CD4-positive, CD25-positive, alpha-beta regulatory T cell (primary cell): ENCODE data around the gene CYB5A. TPM values are rescaled to one million over a fixed set of nuclear protein-coding genes. Genes with fewer than 3 reads are reported as not detected.

Source experiments
- ATAC-seq, 2 donors: fragments of 150-1000 bp; cut with Tn5 transposase; one replicate each; pipeline ENCODE4 v1.10.0; 2021; ENCODE audit warnings: low read depth in 2 of 2, moderate number of reproducible peaks in 2 of 2, moderate library complexity in 1 of 2
- DNase-seq, 3 donors: peaks; one replicate each; pipeline versions ENCODE4 v3.0.0 to v3.0.0-alpha.2; 2012 to 2022; ENCODE audit warnings: mixed read lengths in 1 of 3
- H3K27ac ChIP-seq: one replicate; pipeline ENCODE4 v1.7.0; 2013; ENCODE audit warnings: mild to moderate bottlenecking, low read length; ENCODE audit not compliant: insufficient read depth, poor library complexity, severe bottlenecking
- H3K27me3 ChIP-seq: one replicate; pipeline ENCODE4 v1.7.0; 2013; ENCODE audit warnings: low read length; ENCODE audit not compliant: control insufficient read depth, insufficient read depth
- H3K36me3 ChIP-seq: one replicate; pipeline ENCODE4 v1.7.0; 2013; ENCODE audit warnings: mild to moderate bottlenecking, low read length, moderate library complexity; ENCODE audit not compliant: control insufficient read depth, insufficient read depth
- H3K4me1 ChIP-seq: 2 replicates; pipeline ENCODE4 v1.7.0; 2013; ENCODE audit warnings: mild to moderate bottlenecking, low read length; ENCODE audit not compliant: insufficient read depth, control insufficient read depth, poor library complexity, severe bottlenecking
- H3K4me3 ChIP-seq: one replicate; pipeline ENCODE4 v1.7.0; 2013; ENCODE audit warnings: low read depth, mild to moderate bottlenecking, low read length, moderate library complexity
- H3K9me3 ChIP-seq, 2 experiments: 1 replicate in 1 of 2; 2 replicates in 1 of 2; pipeline ENCODE4 v1.7.0; 2013; ENCODE audit warnings: low read length in 2 of 2, mild to moderate bottlenecking in 1 of 2, moderate library complexity in 1 of 2; ENCODE audit not compliant: control insufficient read depth in 2 of 2
- H3K27ac Mint-ChIP-seq, 3 donors: one replicate each; pipeline ENCODE4 v1.8.0; 2020 to 2022; ENCODE audit warnings: mild to moderate bottlenecking in 3 of 3, mixed read lengths in 3 of 3, moderate library complexity in 2 of 3
- H3K27me3 Mint-ChIP-seq: one replicate; pipeline ENCODE4 v1.8.0; 2022; ENCODE audit warnings: mild to moderate bottlenecking, mixed read lengths
- H3K36me3 Mint-ChIP-seq: one replicate; pipeline ENCODE4 v1.8.0; 2020; ENCODE audit warnings: mixed read lengths
- H3K4me1 Mint-ChIP-seq, 4 donors: one replicate each; pipeline ENCODE4 v1.8.0; 2020 to 2022; ENCODE audit warnings: mixed read lengths in 4 of 4, mild to moderate bottlenecking in 1 of 4
- H3K4me3 Mint-ChIP-seq, 4 donors: one replicate each; pipeline ENCODE4 v1.8.0; 2020 to 2022; ENCODE audit warnings: mild to moderate bottlenecking in 4 of 4, mixed read lengths in 4 of 4, moderate library complexity in 3 of 4
- H3K9me3 Mint-ChIP-seq, 7 donors: one replicate each; pipeline ENCODE4 v1.8.0; 2020 to 2022; ENCODE audit warnings: mixed read lengths in 7 of 7, mild to moderate bottlenecking in 3 of 7, moderate library complexity in 2 of 7
- polyA plus RNA-seq, 4 donors: library from polyadenylated mRNA; unstranded; fragments of 300-500 nt; fragmentation: Illumina TruSeq; gene quantifications; one replicate each; pipeline ENCODE4 v1.2.3, GENCODE V29; 2021
- total RNA-seq: library from RNA; stranded (reverse); gene quantifications from one replicate; pipeline ENCODE4 v1.2.3, GENCODE V29; 2022

CYB5A gene
- total and polyA plus RNA-seq, 5 donors from 2014 or later: 11.1 to 54.3 (median 49.8) TPM

DNA sequence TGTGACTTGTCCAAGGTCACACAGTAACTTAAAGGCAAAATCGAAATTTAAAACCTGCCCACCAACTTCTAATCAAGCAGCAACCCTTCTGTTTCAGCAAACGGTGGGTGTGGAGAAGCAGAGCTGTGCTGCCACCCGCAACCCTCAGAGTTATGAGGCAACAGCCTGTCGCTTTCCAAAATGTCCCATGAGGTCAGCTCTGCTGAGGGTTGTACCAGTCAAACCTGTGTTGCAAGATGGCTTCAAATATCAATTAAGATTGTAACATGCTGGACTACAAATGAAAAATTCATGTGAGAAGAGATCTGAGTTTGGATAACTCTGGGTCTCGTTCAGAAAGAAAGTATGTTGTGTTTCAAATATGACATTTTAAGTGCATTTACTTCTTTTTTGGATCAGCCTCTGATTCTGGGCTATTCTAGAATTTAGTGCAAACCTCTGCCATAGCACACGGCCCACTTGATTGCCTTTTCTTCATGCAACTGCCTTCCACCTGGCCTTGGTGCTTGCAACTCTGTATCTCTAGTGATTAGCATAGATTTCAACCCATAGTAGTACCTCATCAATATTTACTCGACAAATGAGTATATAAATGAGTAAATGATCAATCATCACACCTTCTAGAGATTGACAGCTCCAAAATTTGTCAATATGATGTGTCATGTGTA, 74.2 kb downstream of the CYB5A start:
- peaks cover 11% of the 10 kb centered on the region for H3K27me3 Mint-ChIP-seq
- no peaks in the 10 kb centered on the region for H3K4me1 ChIP-seq
- H3K36me3 Mint-ChIP-seq: no peaks in the 10 kb centered on the region
- no peaks in the 10 kb centered on the region for H3K36me3 ChIP-seq
- no peak overlapping the region for H3K4me3 Mint-ChIP-seq
- H3K9me3 Mint-ChIP-seq: no peaks in the 10 kb centered on the region
- no peak overlapping the region for H3K27ac Mint-ChIP-seq
- H3K27ac ChIP-seq: no peak overlapping the region
- no peaks in the 10 kb centered on the region for H3K9me3 ChIP-seq
- no peaks in the 10 kb centered on the region for H3K27me3 ChIP-seq
- no peak overlapping the region for H3K4me3 ChIP-seq
- ATAC-seq (no peak), DNase-seq (no peak)
- no peaks in the 10 kb centered on the region for H3K4me1 Mint-ChIP-seq

DNA sequence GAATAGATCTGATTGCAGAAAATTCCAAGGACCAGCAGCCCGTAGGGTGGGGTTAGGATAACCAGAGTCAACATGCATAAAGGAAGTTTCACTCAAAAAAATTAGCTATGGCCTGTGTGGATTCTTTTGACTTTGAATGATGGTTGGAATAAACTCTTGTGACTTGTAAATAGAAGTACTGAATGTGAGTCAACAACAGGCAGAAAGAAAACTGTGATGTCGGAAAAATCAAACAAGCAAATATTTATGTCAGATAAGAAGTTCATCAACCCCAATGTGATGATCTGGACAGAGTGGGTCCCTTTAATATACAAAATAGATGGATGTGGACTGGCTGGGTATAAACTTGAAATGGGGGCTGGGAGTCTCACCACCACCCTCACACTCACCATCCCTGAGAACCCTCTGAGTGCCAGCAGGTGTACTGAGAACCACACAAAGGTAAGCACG, 75.1 kb downstream of the CYB5A start:
- no peak overlapping the region for H3K27ac Mint-ChIP-seq
- ATAC-seq (no peak), DNase-seq (no peak)
- Histone ChIP-seq H3K36me3 (no peaks in the 10 kb centered on the region), H3K4me3 (no peak overlapping the region), H3K4me1 (no peaks in the 10 kb centered on the region), H3K27ac (no peak overlapping the region), H3K9me3 (no peaks in the 10 kb centered on the region), H3K27me3 (no peaks in the 10 kb centered on the region)
- H3K4me1 Mint-ChIP-seq: no peaks in the 10 kb centered on the region
- no peaks in the 10 kb centered on the region for H3K36me3 Mint-ChIP-seq
- no peaks in the 10 kb centered on the region for H3K9me3 Mint-ChIP-seq
- H3K4me3 Mint-ChIP-seq: no peak overlapping the region
- peaks cover 12% of the 10 kb centered on the region for H3K27me3 Mint-ChIP-seq

DNA sequence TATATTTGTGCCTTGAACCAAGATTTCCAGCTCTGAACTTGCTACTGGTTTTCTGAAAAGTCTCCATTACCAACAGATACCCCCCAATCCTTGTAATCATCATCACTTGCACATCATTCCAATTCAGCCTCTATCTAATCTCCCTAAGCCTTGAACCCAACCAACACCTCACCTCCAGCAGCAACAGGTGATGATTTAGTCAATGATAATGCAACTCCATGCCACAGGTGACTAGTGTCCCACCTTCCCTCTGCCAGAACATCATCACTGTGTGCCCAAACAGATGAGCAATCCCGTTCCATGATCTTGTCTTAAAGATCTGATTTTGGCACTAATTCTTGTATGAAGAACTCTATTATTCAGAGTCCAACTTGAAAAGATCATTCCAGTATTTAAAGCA, 75.9 kb downstream of the CYB5A start:
- no peaks in the 10 kb centered on the region for H3K9me3 ChIP-seq
- no peaks in the 10 kb centered on the region for H3K36me3 Mint-ChIP-seq
- H3K27ac ChIP-seq: no peak overlapping the region
- H3K4me3 ChIP-seq: no peak overlapping the region
- no peaks in the 10 kb centered on the region for H3K9me3 Mint-ChIP-seq
- H3K4me3 Mint-ChIP-seq: no peak overlapping the region
- H3K27ac Mint-ChIP-seq: no peak overlapping the region
- H3K27me3 ChIP-seq: no peaks in the 10 kb centered on the region
- DNase-seq (no peak), ATAC-seq (no peak)
- H3K4me1 ChIP-seq: no peaks in the 10 kb centered on the region
- H3K27me3 Mint-ChIP-seq: peaks cover 19% of the 10 kb centered on the region
- H3K4me1 Mint-ChIP-seq: no peaks in the 10 kb centered on the region
- H3K36me3 ChIP-seq: no peaks in the 10 kb centered on the region

- no peak for ATAC-seq
- no peaks in the 10 kb centered on the region for H3K36me3 Mint-ChIP-seq
- no peak for DNase-seq
- Histone ChIP-seq H3K4me1 (no peaks in the 10 kb centered on the region), H3K27me3 (no peaks in the 10 kb centered on the region), H3K36me3 (no peaks in the 10 kb centered on the region), H3K4me3 (no peak overlapping the region), H3K27ac (no peak overlapping the region), H3K9me3 (no peaks in the 10 kb centered on the region)
- no peak overlapping the region for H3K4me3 Mint-ChIP-seq
- peaks cover 24% of the 10 kb centered on the region for H3K27me3 Mint-ChIP-seq
- H3K4me1 Mint-ChIP-seq: no peaks in the 10 kb centered on the region
- no peak overlapping the region for H3K27ac Mint-ChIP-seq
- H3K9me3 Mint-ChIP-seq: no peaks in the 10 kb centered on the region
Measured at GRCh38 chr18:74213429-74213828, 78.3 kb downstream of the CYB5A start.

DNA sequence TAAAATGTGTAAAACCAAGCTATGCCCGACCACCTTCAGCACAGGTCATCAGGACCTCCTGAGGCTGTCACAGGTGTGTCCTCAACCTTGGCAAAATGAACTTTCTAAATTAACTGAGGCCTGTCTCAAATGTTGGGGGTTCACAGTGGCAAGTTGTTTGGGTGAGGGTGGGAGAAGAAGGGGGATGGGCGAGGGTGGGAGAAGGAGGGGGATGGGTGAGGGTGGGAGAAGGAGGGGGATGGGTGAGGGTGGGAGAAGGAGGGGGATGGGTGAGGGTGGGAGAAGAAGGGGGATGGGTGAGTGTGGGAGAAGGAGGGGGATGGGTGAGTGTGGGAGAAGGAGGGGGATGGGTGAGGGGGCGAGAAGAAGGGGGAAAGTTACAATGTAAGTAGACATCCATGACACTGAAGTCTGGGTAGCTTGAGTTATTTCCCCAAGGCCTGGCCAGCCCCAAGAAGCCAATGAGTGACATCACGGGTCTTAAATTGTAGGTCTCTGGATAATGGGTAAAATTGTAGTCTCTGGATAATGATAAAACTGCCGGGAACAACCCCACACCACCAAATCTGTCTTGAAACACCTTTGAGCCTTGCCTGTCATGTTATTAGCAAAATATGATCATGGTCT, 87.1 kb downstream of the CYB5A start:
- Mint-ChIP-seq H3K36me3 (no peaks in the 10 kb centered on the region), H3K27ac (no peak overlapping the region), H3K27me3 (peaks cover 4% of the 10 kb centered on the region), H3K4me3 (no peak overlapping the region), H3K9me3 (no peaks in the 10 kb centered on the region), H3K4me1 (peaks cover 0 to 2% (median 0%) of the 10 kb centered on the region in 4 donors)
- Histone ChIP-seq H3K36me3 (no peaks in the 10 kb centered on the region), H3K27ac (no peak overlapping the region), H3K27me3 (no peaks in the 10 kb centered on the region), H3K9me3 (no peaks in the 10 kb centered on the region), H3K4me1 (no peaks in the 10 kb centered on the region), H3K4me3 (no peak overlapping the region)
- DNase-seq: peak in 1 of 3 donors; percentile 13
- ATAC-seq: no peak

GRCh38 chr18:74203811-74204210, 88.0 kb downstream of the CYB5A start:
- DNase-seq (no peak), ATAC-seq (no peak)
- Mint-ChIP-seq H3K27ac (no peak overlapping the region), H3K4me1 (peaks cover 0 to 2% (median 0%) of the 10 kb centered on the region in 4 donors), H3K4me3 (peak overlapping the region in 1 of 4 donors; percentile 22), H3K27me3 (peaks cover 4% of the 10 kb centered on the region), H3K9me3 (no peaks in the 10 kb centered on the region), H3K36me3 (no peaks in the 10 kb centered on the region)
- Histone ChIP-seq H3K4me3 (no peak overlapping the region), H3K9me3 (no peaks in the 10 kb centered on the region), H3K36me3 (no peaks in the 10 kb centered on the region), H3K27ac (no peak overlapping the region), H3K4me1 (no peaks in the 10 kb centered on the region), H3K27me3 (no peaks in the 10 kb centered on the region)

Other genes with a start within 250 kb of the CYB5A start
- not detected for gene FBXO15, start 144.1 kb downstream of the CYB5A start, total RNA-seq
- 1 to 10 TPM; 1.1 to 3.0 (median 1.2) TPM for gene FBXO15, start 144.1 kb downstream of the CYB5A start, polyA plus RNA-seq
- 15.6 TPM for gene TIMM21, start 143.4 kb downstream of the CYB5A start, total RNA-seq
- gene TIMM21, start 143.4 kb downstream of the CYB5A start, polyA plus RNA-seq: 10 to 100 TPM in 3 of 4 donors, 1 to 10 TPM in 1; 8.8 to 20.0 (median 15.7) TPM
- not detected for gene C18orf63, start 23.9 kb upstream of the CYB5A start, total RNA-seq
- not detected for gene C18orf63, start 23.9 kb upstream of the CYB5A start, polyA plus RNA-seq
- not detected for gene DIPK1C, start 165.3 kb upstream of the CYB5A start, total RNA-seq
- gene DIPK1C, start 165.3 kb upstream of the CYB5A start, polyA plus RNA-seq: not detected
- gene CNDP2, start 204.4 kb upstream of the CYB5A start, total RNA-seq: 121 TPM
- 100 to 1,000 TPM; 101 to 136 (median 106) TPM for gene CNDP2, start 204.4 kb upstream of the CYB5A start, polyA plus RNA-seq
- 0.15 TPM for gene CNDP1, start 242.5 kb upstream of the CYB5A start, total RNA-seq
- gene CNDP1, start 242.5 kb upstream of the CYB5A start, polyA plus RNA-seq: not detected